ENCODE measurements around the gene LYRM2.

The LYRM2 gene

GRCh38 chr6:89582669-89583325 lies 55.8 kb downstream of the LYRM2 start:
- H3K27me3 ChIP-seq (ENCODE audit: low read depth, low read length), result no peaks in the 10 kb centered on the region
- no peaks in the 10 kb centered on the region for H4K20me1 ChIP-seq (ENCODE audit: insufficient read depth, low read length)
- H3K4me3 ChIP-seq (ENCODE audit: low read length), result no peak overlapping the region
- no peaks in the 10 kb centered on the region for H3K4me1 ChIP-seq (ENCODE audit: low read length)
- no peaks in the 10 kb centered on the region for H3K36me3 ChIP-seq (replicated peaks; ENCODE audit: low read depth, low read length)
- H3K79me2 ChIP-seq (ENCODE audit: low read length), result no peaks in the 10 kb centered on the region
- no peaks in the 10 kb centered on the region for H3K9me3 ChIP-seq (ENCODE audit: insufficient read depth, low read length)
- no peak overlapping the region for H3K27ac ChIP-seq (ENCODE audit: low read length)
- no peak overlapping the region for H3K4me2 ChIP-seq (ENCODE audit: low read length)
- no peak overlapping the region for H3K9ac ChIP-seq (ENCODE audit: low read length)
- H2AFZ ChIP-seq (ENCODE audit: low read depth, low read length), result no peak overlapping the region
- TF ChIP-seq EZH2phosphoT487 (IDR thresholded peaks at IDR 0.05; ENCODE audit: low read depth), result no peak
- TF ChIP-seq CTCF (IDR thresholded peaks at IDR 0.05; ENCODE audit: low read depth, low read length), result no peak

GRCh38 chr6:89581689-89582088 lies 56.9 kb downstream of the LYRM2 start:
- no peak overlapping the region for H3K4me2 ChIP-seq (ENCODE audit: low read length)
- no peaks in the 10 kb centered on the region for H3K27me3 ChIP-seq (ENCODE audit: low read depth, low read length)
- no peaks in the 10 kb centered on the region for H4K20me1 ChIP-seq (ENCODE audit: insufficient read depth, low read length)
- no peaks in the 10 kb centered on the region for H3K9me3 ChIP-seq (ENCODE audit: insufficient read depth, low read length)
- no peak overlapping the region for H3K9ac ChIP-seq (ENCODE audit: low read length)
- no peak overlapping the region for H3K4me3 ChIP-seq (ENCODE audit: low read length)
- H3K79me2 ChIP-seq (ENCODE audit: low read length), result no peaks in the 10 kb centered on the region
- H2AFZ ChIP-seq (ENCODE audit: low read depth, low read length), result no peak overlapping the region
- TF ChIP-seq CTCF (IDR thresholded peaks at IDR 0.05; ENCODE audit: low read depth, low read length), result no peak
- TF ChIP-seq EZH2phosphoT487 (IDR thresholded peaks at IDR 0.05; ENCODE audit: low read depth), result no peak
- H3K36me3 ChIP-seq (replicated peaks; ENCODE audit: low read depth, low read length), result no peaks in the 10 kb centered on the region
- H3K27ac ChIP-seq (ENCODE audit: low read length), result no peak overlapping the region
- no peaks in the 10 kb centered on the region for H3K4me1 ChIP-seq (ENCODE audit: low read length)

GRCh38 chr6:89580997-89581666 lies 57.4 kb downstream of the LYRM2 start:
- Histone ChIP-seq H2AFZ (ENCODE audit: low read depth, low read length) (no peak overlapping the region), H3K9ac (ENCODE audit: low read length) (no peak overlapping the region), H4K20me1 (ENCODE audit: insufficient read depth, low read length) (no peaks in the 10 kb centered on the region), H3K4me3 (ENCODE audit: low read length) (no peak overlapping the region), H3K9me3 (ENCODE audit: insufficient read depth, low read length) (no peaks in the 10 kb centered on the region), H3K4me1 (ENCODE audit: low read length) (no peaks in the 10 kb centered on the region), H3K79me2 (ENCODE audit: low read length) (no peaks in the 10 kb centered on the region), H3K27me3 (ENCODE audit: low read depth, low read length) (no peaks in the 10 kb centered on the region), H3K27ac (ENCODE audit: low read length) (no peak overlapping the region), H3K4me2 (ENCODE audit: low read length) (no peak overlapping the region), H3K36me3 (replicated peaks; ENCODE audit: low read depth, low read length) (no peaks in the 10 kb centered on the region)
- no peak for TF ChIP-seq CTCF (IDR thresholded peaks at IDR 0.05; ENCODE audit: low read depth, low read length)
- no peak for TF ChIP-seq EZH2phosphoT487 (IDR thresholded peaks at IDR 0.05; ENCODE audit: low read depth)

- no peaks in the 10 kb centered on the region for H3K79me2 ChIP-seq (ENCODE audit: low read length)
These were observed 63.0 kb downstream of the LYRM2 start for GRCh38 chr6:89575562-89575960.

More at GRCh38 chr6:89575562-89575960, 63.0 kb downstream of the LYRM2 start:
- H3K9ac ChIP-seq (ENCODE audit: low read length), result no peak overlapping the region
- H4K20me1 ChIP-seq (ENCODE audit: insufficient read depth, low read length), result no peaks in the 10 kb centered on the region
- no peak overlapping the region for H2AFZ ChIP-seq (ENCODE audit: low read depth, low read length)
- no peak overlapping the region for H3K27ac ChIP-seq (ENCODE audit: low read length)
- TF ChIP-seq CTCF (IDR thresholded peaks at IDR 0.05; ENCODE audit: low read depth, low read length) (no peak), EZH2phosphoT487 (IDR thresholded peaks at IDR 0.05; ENCODE audit: low read depth) (no peak)
- no peaks in the 10 kb centered on the region for H3K9me3 ChIP-seq (ENCODE audit: insufficient read depth, low read length)
- H3K27me3 ChIP-seq (ENCODE audit: low read depth, low read length), result no peaks in the 10 kb centered on the region
- H3K4me1 ChIP-seq (ENCODE audit: low read length), result no peaks in the 10 kb centered on the region
- no peak overlapping the region for H3K4me3 ChIP-seq (ENCODE audit: low read length)
- no peak overlapping the region for H3K4me2 ChIP-seq (ENCODE audit: low read length)
- H3K36me3 ChIP-seq (replicated peaks; ENCODE audit: low read depth, low read length), result no peaks in the 10 kb centered on the region
